NB4 (cell line): Measurements from ENCODE around the gene ZNF512B.

Source experiments
- DNase-seq: peaks from one replicate; pipeline ENCODE4 v3.0.0; 2010; ENCODE audit warnings: low read depth
- H3K4me3 ChIP-seq: one replicate; pipeline ENCODE4 v1.5.1; 2011; ENCODE audit warnings: mild to moderate bottlenecking, low read depth, low read length, moderate library complexity
- CTCF ChIP-seq: IDR thresholded peaks from one replicate; pipeline ENCODE4 v1.5.1; 2012; ENCODE audit warnings: low read depth, low read length
- MAX ChIP-seq: IDR thresholded peaks from 2 replicates; pipeline ENCODE4 v1.6.1; 2011; ENCODE audit warnings: low read depth, low read length
- MYC ChIP-seq: IDR thresholded peaks from 2 replicates; pipeline ENCODE4 v1.6.1; 2011; ENCODE audit warnings: low read depth, low read length
- POLR2A ChIP-seq: IDR thresholded peaks from 2 replicates; pipeline ENCODE4 v1.6.1; 2011; ENCODE audit warnings: mild to moderate bottlenecking; ENCODE audit not compliant: insufficient read length; ENCODE audit errors: extremely low read depth

The ZNF512B gene

GRCh38 chr20:63951398-63952209 lies 18.1 kb downstream of the ZNF512B start:
- H3K4me3 ChIP-seq = no peak overlapping the region
- no peak for TF ChIP-seq POLR2A
- TF ChIP-seq MYC = no peak
- DNase-seq = no peak

GRCh38 chr20:63950701-63951397 lies 18.9 kb downstream of the ZNF512B start:
- no peak overlapping the region for H3K4me3 ChIP-seq
- DNase-seq = no peak
- no peak for TF ChIP-seq MAX
- no peak for TF ChIP-seq MYC
- TF ChIP-seq CTCF = no peak
- TF ChIP-seq POLR2A = no peak

- no peak overlapping the region for H3K4me3 ChIP-seq
- no peak for DNase-seq
- TF ChIP-seq MYC = no peak
Measured at GRCh38 chr20:63947638-63948456, 21.9 kb downstream of the ZNF512B start.

GRCh38 chr20:63946986-63947637 lies 22.6 kb downstream of the ZNF512B start:
- DNase-seq = no peak
- H3K4me3 ChIP-seq = no peak overlapping the region
- TF ChIP-seq POLR2A (no peak), CTCF (no peak), MYC (no peak), MAX (no peak)

- TF ChIP-seq POLR2A = no peak
- no peak for TF ChIP-seq MYC
- TF ChIP-seq MAX = no peak
- no peak for TF ChIP-seq CTCF
- H3K4me3 ChIP-seq = no peak overlapping the region
- DNase-seq = no peak
Measured at GRCh38 chr20:63945921-63946920, 23.5 kb downstream of the ZNF512B start.
